Body of pancreas (tissue), 4 donors: Measurements from ENCODE around the gene FAM83E.

Experiments
- CTCF ChIP-seq, 7 experiments: fragments of 450-650 bp in 4 of 7; fragments of 200-600 bp in 3 of 7; sonication (generic) in 3 of 7; IDR thresholded peaks; one replicate each; pipeline ENCODE4 v1.5.1; 2016 to 2019; ENCODE audit warnings: antibody characterized with exemption in 7 of 7
- POLR2A ChIP-seq, 3 donors: fragments of 450-650 bp; IDR thresholded peaks; one replicate each; pipeline ENCODE4 v1.6.1; 2016; ENCODE audit warnings: antibody characterized with exemption in 3 of 3, mild to moderate bottlenecking in 2 of 3

- TF ChIP-seq CTCF (IDR thresholded peaks at IDR 0.05) (no peak), POLR2A (IDR thresholded peaks at IDR 0.05) (no peak)
Measured at GRCh38 chr19:48595171-48595570, 19.7 kb downstream of the FAM83E start.
